Measurements from ENCODE around the gene SNRPA. TPM values are rescaled to one million over a fixed set of nuclear protein-coding genes. Genes with fewer than 3 reads are reported as not detected.

The SNRPA gene
- total RNA-seq, 1 experiment from 2014 or later, result 160 TPM

DNA sequence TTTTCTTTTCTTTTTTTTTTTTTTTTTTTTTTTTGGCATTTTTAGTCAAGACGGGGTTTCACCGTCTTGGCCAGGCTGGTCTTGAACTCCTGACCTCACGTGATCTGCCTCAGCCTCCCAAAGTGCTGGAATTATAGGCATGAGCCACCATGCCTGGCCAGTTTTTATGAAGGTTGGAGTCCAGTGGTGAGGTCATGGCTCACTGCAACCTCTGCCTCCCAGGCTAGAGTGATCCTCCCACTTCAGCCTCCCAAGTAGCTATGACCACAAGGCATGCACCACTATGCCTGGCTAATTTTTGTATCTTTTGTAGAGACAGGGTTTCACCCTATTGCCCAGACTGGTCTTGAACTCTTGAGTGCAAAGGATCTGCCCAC is 4.2 kb downstream of the SNRPA start:
- no peak for DNase-seq (ENCODE audit: unreplicated experiment)
- POLR2A ChIA-PET, result interaction anchor here (1.0 to 6.7 kb wide), 2 partner anchors 39 to 44 kb away, joined by 3 to 57 read pairs; partner anchors contain the start of genes COQ8B, EGLN2 and ITPKC
- Mint-ChIP-seq H3K4me1 (ENCODE audit: insufficient read depth, unreplicated experiment) (peaks cover 28% of the 10 kb centered on the region), H3K9me3 (ENCODE audit: unreplicated experiment) (no peaks in the 10 kb centered on the region), H3K36me3 (ENCODE audit: insufficient read depth, unreplicated experiment) (peaks cover 83% of the 10 kb centered on the region), H3K27ac (ENCODE audit: low read depth, unreplicated experiment) (no peak overlapping the region), H3K27me3 (ENCODE audit: insufficient read depth, unreplicated experiment) (no peaks in the 10 kb centered on the region), H3K4me3 (ENCODE audit: unreplicated experiment) (no peak overlapping the region)
- CTCF ChIA-PET, result interaction anchor here (0.6 to 2.3 kb wide), 3 partner anchors 25 to 94 kb away, joined by 4 to 5 read pairs (median 5); no protein-coding TSS in a partner anchor
- no TSS peak for BruUV-seq (replicated peaks)
- TF ChIP-seq, protein P1, sequence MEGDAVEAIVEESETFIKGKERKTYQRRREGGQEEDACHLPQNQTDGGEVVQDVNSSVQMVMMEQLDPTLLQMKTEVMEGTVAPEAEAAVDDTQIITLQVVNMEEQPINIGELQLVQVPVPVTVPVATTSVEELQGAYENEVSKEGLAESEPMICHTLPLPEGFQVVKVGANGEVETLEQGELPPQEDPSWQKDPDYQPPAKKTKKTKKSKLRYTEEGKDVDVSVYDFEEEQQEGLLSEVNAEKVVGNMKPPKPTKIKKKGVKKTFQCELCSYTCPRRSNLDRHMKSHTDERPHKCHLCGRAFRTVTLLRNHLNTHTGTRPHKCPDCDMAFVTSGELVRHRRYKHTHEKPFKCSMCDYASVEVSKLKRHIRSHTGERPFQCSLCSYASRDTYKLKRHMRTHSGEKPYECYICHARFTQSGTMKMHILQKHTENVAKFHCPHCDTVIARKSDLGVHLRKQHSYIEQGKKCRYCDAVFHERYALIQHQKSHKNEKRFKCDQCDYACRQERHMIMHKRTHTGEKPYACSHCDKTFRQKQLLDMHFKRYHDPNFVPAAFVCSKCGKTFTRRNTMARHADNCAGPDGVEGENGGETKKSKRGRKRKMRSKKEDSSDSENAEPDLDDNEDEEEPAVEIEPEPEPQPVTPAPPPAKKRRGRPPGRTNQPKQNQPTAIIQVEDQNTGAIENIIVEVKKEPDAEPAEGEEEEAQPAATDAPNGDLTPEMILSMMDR (IDR thresholded peaks at IDR 0.05; ENCODE audit: unreplicated experiment), result no peak
- intact Hi-C loops (cut with micrococcal nuclease), result no loop called here

DNA sequence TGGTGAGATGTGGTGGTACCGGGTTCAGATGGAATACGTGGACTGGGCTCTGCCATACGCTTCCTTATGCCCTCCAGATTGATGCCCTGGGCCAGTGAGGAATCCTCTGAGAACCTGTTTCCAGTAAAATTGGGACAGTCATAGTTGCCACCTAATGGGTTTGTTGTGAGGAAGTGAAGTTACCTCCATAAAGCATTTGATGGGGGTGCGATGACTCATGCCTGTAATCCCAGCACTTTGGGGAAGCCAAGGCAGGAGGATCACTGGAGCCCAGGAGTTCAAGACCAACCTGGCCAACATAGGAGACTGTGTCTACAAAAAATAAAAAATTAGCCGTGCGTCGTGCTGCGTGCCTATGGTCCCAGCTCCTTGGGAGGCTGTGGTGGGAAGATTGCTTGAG is 4.8 kb downstream of the SNRPA start:
- ChIA-PET POLR2A (interaction anchor here (1.0 kb wide), 1 partner anchor 39 kb away, joined by 3 read pairs; the partner anchor contains the start of genes COQ8B and ITPKC), CTCF (interaction anchor here (0.6 to 2.3 kb wide), 3 partner anchors 51 to 95 kb away, joined by 3 to 5 read pairs (median 3); no protein-coding TSS in a partner anchor)
- Mint-ChIP-seq H3K27ac (ENCODE audit: low read depth, unreplicated experiment) (no peak overlapping the region), H3K4me1 (ENCODE audit: insufficient read depth, unreplicated experiment) (peaks cover 27% of the 10 kb centered on the region), H3K9me3 (ENCODE audit: unreplicated experiment) (no peaks in the 10 kb centered on the region), H3K36me3 (ENCODE audit: insufficient read depth, unreplicated experiment) (peaks cover 89% of the 10 kb centered on the region), H3K27me3 (ENCODE audit: insufficient read depth, unreplicated experiment) (no peaks in the 10 kb centered on the region), H3K4me3 (ENCODE audit: unreplicated experiment) (peak overlapping the region; percentile 36)
- no peak for DNase-seq (ENCODE audit: unreplicated experiment)
- TF ChIP-seq, protein P1 (IDR thresholded peaks at IDR 0.05; ENCODE audit: unreplicated experiment), result no peak
- BruUV-seq (replicated peaks), result no TSS peak
- intact Hi-C loops (cut with micrococcal nuclease), result no loop called here

DNA sequence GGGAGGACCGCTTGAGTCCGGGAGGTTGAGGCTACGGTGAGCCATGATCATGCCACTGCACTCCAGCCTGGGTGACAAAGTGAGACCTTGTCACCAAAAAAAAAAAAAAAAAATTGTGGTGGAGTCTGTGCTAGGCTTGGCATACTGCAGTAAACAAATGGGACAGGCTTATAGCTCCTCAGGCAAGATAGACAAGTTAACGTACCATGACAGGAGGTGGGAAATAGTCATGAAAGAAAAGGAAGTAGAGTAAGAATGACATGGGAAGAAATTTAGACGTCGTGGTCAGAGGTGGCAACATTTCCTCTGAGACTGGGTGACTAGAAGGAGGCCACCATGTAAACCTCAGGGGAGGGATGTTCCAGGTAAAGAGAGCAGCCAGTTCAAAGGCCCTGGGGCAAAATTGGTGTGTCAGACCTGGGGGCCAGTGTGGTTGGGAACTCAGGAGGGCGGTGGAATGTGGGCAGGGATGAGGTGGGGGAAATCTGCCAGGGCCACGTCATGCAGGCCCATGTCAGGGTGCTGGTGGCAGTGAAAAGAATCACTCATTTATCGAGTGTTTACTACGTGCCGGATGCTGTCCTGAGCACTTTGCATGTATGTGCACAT is 5.6 kb downstream of the SNRPA start:
- H3K9me3 Mint-ChIP-seq (ENCODE audit: unreplicated experiment), result no peaks in the 10 kb centered on the region
- H3K4me1 Mint-ChIP-seq (ENCODE audit: insufficient read depth, unreplicated experiment), result peaks cover 27% of the 10 kb centered on the region
- intact Hi-C loops (cut with micrococcal nuclease), result no loop called here
- POLR2A ChIA-PET, result interaction anchor here (0.5 to 0.6 kb wide), 2 partner anchors 22 to 37 kb away, joined by 3 read pairs; no protein-coding TSS in a partner anchor
- peak overlapping the region; percentile 11 for H3K4me3 Mint-ChIP-seq (ENCODE audit: unreplicated experiment)
- TF ChIP-seq, protein P1 (IDR thresholded peaks at IDR 0.05; ENCODE audit: unreplicated experiment), result no peak
- BruUV-seq (replicated peaks), result no TSS peak
- H3K36me3 Mint-ChIP-seq (ENCODE audit: insufficient read depth, unreplicated experiment), result peaks cover 97% of the 10 kb centered on the region
- CTCF ChIA-PET, result interaction anchor here (0.6 to 2.3 kb wide), 2 partner anchors 78 to 95 kb away, joined by 3 to 5 read pairs; no protein-coding TSS in a partner anchor
- H3K27me3 Mint-ChIP-seq (ENCODE audit: insufficient read depth, unreplicated experiment), result no peaks in the 10 kb centered on the region
- no peak overlapping the region for H3K27ac Mint-ChIP-seq (ENCODE audit: low read depth, unreplicated experiment)
- no peak for DNase-seq (ENCODE audit: unreplicated experiment)

DNA sequence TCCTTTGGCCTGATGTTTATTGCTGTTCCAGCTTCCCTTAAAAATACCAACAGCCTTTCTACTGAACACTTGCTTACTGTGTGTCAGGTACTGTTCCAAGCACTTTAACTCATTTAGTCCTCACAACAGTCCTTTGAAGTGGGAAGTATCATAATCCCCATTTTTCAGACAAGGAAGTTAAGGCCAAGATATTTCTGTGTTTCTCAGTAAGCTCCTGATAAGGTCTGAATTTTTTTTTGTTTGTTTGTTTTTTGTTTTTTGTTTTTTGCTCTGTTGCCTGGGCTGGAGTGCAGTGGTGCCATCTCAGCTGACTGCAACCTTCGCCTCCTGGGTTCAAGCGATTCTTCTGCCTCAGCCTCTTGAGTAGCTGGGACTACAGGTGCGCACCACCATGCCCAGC is 7.5 kb downstream of the SNRPA start:
- Mint-ChIP-seq H3K4me3 (ENCODE audit: unreplicated experiment) (no peak overlapping the region), H3K36me3 (ENCODE audit: insufficient read depth, unreplicated experiment) (peaks cover 99% of the 10 kb centered on the region), H3K4me1 (ENCODE audit: insufficient read depth, unreplicated experiment) (peaks cover 22% of the 10 kb centered on the region), H3K9me3 (ENCODE audit: unreplicated experiment) (no peaks in the 10 kb centered on the region), H3K27ac (ENCODE audit: low read depth, unreplicated experiment) (no peak overlapping the region), H3K27me3 (ENCODE audit: insufficient read depth, unreplicated experiment) (no peaks in the 10 kb centered on the region)
- no peak for DNase-seq (ENCODE audit: unreplicated experiment)
- BruUV-seq (replicated peaks), result no TSS peak
- ChIA-PET CTCF (interaction anchor here (0.6 to 1.6 kb wide), 4 partner anchors 31 to 1321 kb away, joined by 3 to 5 read pairs (median 4); no protein-coding TSS in a partner anchor), POLR2A (no interaction called here)
- TF ChIP-seq, protein P1 (IDR thresholded peaks at IDR 0.05; ENCODE audit: unreplicated experiment), result no peak
- intact Hi-C loops (cut with micrococcal nuclease), result no loop called here

All from MCF 10A (cell line).